Middle frontal gyrus (tissue), 1 donor: ENCODE measurements around the gene TOP1.
"Not testable (repeated sequence)": the region's sequence is repeated elsewhere in the genome, so short reads cannot be mapped to it uniquely, and the experiment has no call there.

Experiments
- DNase-seq: peaks from one replicate; pipeline ENCODE4 v3.0.0-alpha.2; 2015; ENCODE audit warnings: low spot score; ENCODE audit errors: extremely low spot score

The TOP1 gene

DNA sequence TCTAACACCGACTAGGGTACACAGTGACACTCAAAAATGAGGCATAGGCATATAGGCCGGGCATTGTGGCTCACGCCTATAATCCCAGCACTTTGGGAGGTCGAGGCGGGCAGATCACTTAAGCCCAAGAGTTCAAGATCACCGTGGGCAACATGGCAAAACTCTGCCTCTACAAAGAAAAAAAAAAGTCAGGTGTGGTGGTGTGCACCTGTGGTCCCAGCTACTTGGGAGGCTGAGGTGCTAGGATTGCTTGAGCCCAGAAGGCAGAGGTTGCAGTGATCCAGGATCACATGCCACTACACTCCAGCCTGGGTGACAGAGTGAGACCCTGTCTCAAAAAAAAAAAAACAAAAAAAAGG lies 24.7 kb upstream of the TOP1 start:
- DNase-seq, result not testable (repeated sequence)

DNA sequence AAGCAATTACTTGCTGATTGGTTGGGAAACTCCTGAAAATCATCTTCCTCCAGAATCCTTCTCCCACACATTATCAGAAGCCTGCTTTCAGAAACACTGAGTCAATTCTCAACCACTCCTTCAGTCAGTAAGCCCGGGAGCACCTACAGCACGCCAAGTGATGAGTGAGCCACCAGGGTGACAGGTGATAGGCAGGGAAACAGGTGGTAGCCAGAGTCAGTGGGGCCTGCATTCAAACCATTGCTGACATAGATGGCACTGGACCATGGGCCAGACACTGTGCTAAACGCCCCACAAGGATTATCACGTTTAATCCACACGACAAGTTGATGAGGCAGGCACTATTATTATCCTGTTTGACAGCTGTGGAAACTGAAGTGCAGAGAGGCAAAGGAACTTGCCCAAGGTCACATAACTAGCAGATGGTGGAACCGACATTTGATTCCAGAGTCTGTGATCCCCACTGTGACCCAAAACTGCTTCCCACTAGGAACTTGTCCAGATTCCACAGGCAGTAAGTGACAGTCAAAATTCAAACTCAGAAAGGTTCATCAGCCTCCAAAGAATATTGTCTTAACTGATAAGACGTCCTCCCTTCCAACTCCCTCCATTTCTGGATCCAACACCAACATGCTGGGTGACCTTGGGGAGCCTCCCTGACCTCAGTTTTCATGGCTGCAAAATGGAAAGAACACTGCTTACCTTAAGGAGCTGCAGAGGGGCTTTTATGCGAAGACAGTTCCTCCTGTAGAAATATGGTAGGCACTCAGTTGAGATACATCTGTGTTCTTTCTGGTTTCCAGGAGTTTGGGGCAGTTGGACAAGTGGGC lies 23.9 kb upstream of the TOP1 start:
- no peak for DNase-seq

- no peak for DNase-seq
Observed at GRCh38 chr20:41005361-41005729, 23.3 kb upstream of the TOP1 start.

DNA sequence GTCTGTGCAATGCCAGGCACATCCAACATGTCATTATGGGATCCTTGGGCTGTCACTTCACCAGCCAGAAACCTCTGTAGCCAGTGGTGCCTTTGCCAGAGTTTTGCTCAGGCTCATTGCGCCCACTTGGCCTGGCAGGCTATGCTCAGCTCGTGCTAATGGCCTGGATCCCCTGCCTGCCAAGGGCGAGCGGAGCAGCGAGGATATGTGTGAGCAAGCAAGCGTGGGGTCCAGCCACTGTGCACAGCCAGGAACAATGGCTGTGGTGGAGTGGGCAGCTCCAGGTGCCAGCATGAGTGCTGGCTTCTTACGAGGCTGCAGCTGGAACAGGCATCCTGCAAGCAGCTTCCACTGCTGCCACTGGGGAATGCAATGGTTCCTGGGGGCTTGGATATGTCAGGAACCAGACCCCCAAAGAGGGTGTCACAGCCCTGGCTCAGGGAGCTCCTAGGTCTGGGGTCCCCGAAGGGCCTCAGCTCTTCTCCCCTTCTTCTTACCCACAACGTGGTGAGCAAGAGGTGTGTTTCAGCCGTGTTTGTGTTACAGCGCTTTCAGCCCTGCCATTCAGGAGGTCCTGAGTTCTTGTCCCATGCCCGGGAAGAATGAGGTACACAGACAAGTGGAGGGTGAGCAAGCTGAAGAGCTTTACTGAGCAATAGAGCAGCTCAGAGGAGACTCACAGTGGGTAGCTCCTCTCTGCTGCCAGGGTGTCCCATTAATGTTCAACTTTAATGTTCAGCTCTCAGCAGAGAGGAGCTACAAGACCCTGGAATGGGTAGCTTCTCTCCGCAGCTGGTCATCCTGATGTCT lies 22.3 kb upstream of the TOP1 start:
- no peak for DNase-seq

- DNase-seq, result no peak
Observed at GRCh38 chr20:41006936-41007474, 21.6 kb upstream of the TOP1 start.

DNA sequence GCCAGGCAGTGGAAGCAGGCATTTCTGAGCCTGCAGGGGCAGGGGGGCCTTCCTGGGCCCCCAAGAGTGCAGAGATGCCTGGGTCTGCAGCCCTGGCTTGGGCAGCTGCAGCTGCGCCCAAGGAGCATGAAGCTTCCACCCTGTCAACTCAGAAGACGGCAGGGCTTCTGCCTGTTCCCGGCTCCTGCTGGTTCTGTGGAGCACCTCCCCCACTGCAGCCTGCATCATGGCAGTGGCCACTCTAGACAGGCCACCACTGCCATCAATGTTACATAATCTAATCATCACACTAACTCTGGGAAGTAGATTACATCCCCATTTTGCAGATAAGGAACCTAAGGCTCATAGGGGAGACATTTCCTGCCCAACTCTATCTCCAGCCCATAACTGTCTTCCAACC lies 21.1 kb upstream of the TOP1 start:
- no peak for DNase-seq

- DNase-seq, result no peak
Observed at GRCh38 chr20:41009946-41010345, 18.7 kb upstream of the TOP1 start.

- no peak for DNase-seq
Observed at GRCh38 chr20:41011551-41012067, 17.0 kb upstream of the TOP1 start.

DNA sequence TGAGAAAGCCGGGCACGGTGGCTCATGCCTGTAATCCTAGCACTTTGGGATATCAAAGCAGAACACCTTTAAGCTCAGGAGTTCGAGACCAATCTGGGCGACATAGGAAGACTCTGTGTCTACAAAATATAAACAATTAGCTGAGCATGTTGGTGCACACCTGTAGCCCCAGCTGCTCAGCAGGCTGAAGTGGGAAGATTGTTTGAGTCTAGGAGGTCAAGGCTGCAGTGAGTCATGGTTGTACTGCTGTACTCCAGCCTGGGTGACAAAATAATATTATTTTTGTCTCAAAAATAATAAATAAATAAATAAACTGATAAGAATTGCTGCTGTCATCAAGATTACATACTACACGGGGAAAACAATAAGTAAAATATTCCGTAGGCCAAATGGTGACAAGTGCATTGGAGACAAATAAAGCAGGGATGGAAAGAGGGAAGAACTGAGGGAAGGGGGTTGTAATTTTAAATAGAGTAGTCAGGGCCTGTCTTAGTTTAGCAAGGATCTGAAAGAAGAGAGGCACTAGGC lies 14.0 kb upstream of the TOP1 start:
- DNase-seq, result no peak

GRCh38 chr20:41017448-41018042 lies 11.1 kb upstream of the TOP1 start:
- DNase-seq, result no peak

DNA sequence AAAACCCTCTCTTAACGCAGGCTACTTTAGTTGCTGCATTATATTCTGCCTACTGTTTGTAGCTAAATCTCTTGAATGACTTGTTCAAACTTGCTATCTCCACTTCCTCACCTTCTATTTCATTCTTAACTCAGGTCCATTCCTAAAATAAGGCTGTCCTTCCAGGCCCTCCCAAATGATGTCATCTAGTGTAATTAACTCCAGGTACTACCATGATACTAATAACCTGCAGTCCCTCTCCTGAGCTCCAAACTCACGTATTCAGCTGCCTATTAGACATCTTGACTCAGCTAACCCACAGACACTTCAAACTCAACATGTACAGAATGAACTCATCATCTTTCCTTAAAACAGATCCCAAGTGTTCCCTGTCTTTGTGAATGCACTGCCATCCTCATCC lies 10.5 kb upstream of the TOP1 start:
- DNase-seq, result no peak

- DNase-seq, result no peak
Observed at GRCh38 chr20:41023549-41023948, 5.1 kb upstream of the TOP1 start.

DNA sequence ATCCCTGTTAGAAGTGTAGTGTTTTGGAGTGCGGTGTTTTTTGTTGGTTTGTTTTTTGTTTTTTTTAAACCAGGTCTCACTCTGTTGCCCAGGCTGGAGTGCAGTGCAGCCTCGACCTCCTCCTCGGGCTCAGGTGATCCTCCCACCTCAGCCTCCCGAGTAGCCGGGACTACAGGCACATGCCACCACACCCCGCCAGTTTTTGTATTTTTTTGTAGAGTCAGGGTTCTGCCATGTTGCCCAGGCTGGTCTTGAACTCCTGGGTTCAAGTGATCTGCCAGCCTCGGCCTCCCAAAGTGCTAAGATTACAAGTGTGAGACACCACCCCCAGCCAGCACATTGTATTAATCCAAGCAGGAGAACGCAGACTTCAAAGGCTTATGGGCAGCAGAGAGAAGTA lies 1.3 kb upstream of the TOP1 start:
- no peak for DNase-seq

DNA sequence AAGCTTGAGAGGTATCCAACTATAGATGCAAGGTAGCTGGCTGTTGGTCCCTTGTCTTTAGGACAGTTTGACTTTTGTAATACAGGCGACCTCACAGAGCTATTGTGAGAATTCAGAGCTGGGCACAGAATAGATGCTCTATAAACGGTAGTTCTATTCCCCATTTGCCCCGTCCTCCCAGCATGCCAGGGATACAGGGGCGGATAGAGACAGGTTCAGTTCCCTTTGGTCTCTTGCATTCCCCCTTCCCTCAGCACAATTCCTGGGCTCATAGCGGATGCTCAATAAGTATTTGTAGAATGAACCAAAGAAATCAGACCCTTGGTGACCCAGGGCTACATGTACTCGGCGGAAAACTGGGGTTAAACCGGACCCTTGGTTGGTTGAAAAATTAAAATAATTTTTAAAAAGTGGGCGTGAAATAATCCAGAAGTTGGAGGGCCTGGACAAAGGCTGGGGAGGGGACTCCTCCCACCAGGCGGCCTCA lies 707 bp upstream of the TOP1 start:
- DNase-seq, result no peak

- DNase-seq, result no peak
Observed at GRCh38 chr20:41029150-41029901, 704 bp downstream of the TOP1 start.

- DNase-seq, result no peak
Observed at GRCh38 chr20:41030061-41030460, 1.4 kb downstream of the TOP1 start.

DNA sequence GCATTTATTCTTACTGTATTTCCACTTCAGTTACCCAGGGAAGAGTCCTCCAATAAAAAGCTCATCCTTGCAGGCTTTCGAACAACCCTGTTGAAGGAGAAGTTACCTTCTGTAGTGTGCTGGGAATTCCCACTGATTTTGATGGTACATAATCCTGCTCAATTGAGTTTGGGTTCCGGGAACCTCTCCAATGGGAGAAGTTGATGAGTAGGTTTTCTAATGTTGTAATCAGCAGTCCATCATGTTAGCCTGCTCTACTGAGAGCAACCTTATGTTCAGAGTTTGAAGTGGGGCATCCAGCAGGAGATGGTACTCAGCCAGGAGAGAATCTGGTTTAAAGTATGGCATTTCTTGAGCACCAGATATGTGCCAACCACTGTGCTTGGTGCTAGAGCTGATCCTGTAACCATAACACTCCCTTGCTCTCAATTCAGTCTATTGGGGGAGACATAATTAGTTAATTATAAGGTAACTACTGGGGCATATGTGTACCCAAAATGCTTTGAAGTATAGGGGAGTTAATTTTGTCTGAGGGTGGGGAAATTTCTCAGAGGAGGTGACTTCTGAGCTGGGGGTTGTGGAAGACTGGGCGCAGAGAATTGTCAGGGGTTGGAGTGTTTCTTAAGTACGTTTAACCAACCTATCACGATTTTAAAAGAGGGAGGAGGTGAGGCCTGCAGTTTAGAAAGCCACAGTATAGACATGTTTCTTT lies 2.1 kb downstream of the TOP1 start:
- DNase-seq, result no peak

DNA sequence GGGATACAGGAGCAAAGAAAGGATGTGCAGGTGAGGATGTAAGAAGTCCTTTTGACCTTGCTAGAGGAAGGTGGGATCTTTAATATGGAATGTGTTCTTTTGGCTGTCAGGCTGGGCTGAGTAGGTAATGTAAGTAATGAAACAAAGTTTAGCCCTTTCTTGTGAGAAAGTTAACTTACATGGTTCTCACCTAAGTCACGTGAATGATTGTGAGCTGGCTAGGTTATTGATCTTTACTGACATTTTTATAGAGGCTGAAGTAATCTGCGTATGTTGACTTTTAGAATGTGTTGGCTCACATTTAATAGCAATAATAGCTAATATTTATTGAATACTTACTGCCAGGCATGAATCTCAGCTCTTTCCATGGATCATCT lies 2.6 kb downstream of the TOP1 start:
- no peak for DNase-seq

- no peak for DNase-seq
Observed at GRCh38 chr20:41032271-41032670, 3.6 kb downstream of the TOP1 start.

- DNase-seq, result no peak
Observed at GRCh38 chr20:41034239-41034638, 5.6 kb downstream of the TOP1 start.
